ENCODE data around the gene ADAMTS3.

The ADAMTS3 gene

DNA sequence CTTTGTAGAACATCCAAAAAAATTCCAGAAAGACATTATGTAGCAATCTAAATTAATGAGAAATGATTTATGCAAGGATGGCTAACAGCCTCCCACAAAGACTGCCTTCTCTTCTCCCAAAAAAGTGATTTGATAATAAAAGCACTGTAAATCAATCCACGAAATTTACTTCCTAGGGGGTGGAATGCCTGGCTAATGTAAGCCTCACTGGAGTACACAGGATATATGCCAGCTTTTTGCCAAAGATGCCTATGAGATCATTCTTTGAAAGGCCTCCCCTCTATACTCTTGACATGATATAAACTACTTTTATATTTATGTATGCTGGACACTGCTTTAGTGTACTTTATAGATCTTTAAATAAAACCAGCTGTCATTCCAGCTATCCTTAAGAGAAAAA is 211.1 kb downstream of the ADAMTS3 start:
- no peak for DNase-seq (ENCODE audit: extremely low read depth in 1 of 2, low read depth in 1 of 2)

DNA sequence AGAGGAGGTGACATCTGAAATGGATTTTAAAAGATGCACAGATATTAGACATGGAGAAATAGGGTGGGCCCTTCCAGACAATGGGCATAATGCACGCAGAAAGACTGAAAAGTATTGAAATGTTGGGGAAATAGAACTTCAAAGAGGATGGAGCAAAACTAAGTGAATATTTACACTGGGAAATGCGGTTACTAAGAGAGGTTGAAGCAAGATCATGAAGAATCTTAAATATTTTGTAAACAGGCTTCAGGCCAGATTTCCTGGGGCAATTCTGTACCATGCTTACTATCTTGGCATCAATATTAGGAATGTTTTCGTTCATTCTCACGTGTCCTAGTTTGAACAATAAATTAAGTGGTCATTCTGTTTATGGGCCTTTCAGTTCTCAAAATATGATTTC is 216.3 kb downstream of the ADAMTS3 start:
- no peak for DNase-seq (ENCODE audit: extremely low read depth in 1 of 2, low read depth in 1 of 2)

GRCh38 chr4:72351521-72351920 is 217.5 kb downstream of the ADAMTS3 start:
- DNase-seq (ENCODE audit: extremely low read depth in 1 of 2, low read depth in 1 of 2): no peak

DNA sequence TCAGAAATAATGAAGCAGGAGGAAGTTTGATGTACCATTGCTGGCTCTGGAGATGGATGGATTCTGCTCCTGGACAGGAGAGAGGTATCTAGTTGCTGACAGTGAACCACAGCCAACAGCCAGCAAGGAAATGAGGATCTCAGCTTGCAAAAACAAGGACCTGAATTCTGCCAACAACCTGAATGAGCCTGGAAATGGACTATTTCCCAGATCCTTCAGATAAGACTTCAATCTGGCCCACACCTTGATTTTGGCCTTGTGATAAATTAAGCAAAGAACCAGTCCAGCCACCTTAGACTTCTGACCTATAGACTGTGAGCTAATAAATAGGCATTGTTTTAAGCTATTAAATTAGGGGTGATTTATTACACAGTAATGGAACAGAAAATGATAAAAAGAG is 220.3 kb downstream of the ADAMTS3 start:
- DNase-seq (ENCODE audit: extremely low read depth in 1 of 2, low read depth in 1 of 2): no peak

DNA sequence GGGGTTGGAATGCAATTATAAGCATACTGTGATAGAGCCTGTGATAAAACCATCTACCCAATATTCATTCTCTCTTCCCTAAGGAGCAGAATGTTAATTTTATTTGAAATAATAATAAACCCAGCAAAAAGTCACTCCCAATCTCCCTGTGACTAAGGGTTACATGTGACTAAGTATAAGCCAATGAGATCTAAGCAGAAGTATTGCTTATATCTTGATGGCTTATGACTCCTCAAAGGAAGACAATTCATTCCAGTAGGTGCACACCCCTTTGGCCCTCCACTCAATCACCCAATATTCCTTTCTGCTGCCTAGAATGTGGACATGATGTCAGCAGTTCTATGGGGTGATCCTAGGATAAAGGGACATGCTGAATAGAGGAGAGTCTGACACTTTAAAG is 224.6 kb downstream of the ADAMTS3 start:
- DNase-seq (ENCODE audit: extremely low read depth in 1 of 2, low read depth in 1 of 2): no peak

- no peak for DNase-seq (ENCODE audit: extremely low read depth in 1 of 2, low read depth in 1 of 2)
These were observed 227.6 kb downstream of the ADAMTS3 start for GRCh38 chr4:72341432-72341820.

- DNase-seq (ENCODE audit: extremely low read depth in 1 of 2, low read depth in 1 of 2): no peak
These were observed 228.1 kb downstream of the ADAMTS3 start for GRCh38 chr4:72340803-72341431.

DNA sequence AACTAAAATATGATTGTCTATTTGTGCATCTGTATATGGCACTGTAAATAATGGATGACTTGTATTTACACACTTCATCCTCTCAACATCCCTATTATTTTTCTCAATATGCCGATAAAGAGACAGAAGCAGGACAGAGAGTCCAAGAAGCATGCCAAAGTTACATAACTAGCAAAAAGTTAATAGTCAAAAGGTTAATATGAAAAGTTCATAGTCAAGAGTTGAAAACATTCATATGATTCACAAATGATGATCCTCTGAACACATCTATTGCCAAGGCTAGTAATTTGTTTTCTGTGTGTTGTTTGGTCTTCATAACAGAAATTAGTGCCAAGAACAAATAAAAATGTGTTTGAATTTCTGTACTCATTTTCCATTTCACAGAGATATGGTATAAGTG is 231.0 kb downstream of the ADAMTS3 start:
- DNase-seq (ENCODE audit: extremely low read depth in 1 of 2, low read depth in 1 of 2): no peak

- DNase-seq (ENCODE audit: extremely low read depth in 1 of 2, low read depth in 1 of 2): no peak
These were observed 238.6 kb downstream of the ADAMTS3 start for GRCh38 chr4:72330381-72330780.

GRCh38 chr4:72326692-72327632 is 242.1 kb downstream of the ADAMTS3 start:
- DNase-seq (ENCODE audit: extremely low read depth in 1 of 2, low read depth in 1 of 2): no peak

DNA sequence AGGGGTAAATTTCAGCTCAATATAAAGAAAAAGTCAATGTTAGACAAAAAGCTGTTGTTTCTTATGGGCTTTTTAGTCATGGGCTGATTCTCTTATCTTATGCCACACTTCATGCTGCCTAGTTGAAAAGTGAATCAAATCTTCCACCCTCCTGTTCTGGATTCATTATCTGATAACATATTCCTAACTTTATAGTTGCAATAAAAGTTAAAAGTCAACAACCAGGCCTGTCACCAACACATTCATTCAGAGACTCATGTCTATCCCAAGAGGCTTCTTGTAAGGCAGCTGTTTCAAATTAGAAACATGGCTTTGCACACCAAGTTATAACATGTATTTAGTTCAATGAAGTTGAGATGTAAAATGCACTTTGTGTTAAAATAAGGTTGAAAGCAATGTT is 243.8 kb downstream of the ADAMTS3 start:
- no peak for DNase-seq (ENCODE audit: extremely low read depth in 1 of 2, low read depth in 1 of 2)

DNA sequence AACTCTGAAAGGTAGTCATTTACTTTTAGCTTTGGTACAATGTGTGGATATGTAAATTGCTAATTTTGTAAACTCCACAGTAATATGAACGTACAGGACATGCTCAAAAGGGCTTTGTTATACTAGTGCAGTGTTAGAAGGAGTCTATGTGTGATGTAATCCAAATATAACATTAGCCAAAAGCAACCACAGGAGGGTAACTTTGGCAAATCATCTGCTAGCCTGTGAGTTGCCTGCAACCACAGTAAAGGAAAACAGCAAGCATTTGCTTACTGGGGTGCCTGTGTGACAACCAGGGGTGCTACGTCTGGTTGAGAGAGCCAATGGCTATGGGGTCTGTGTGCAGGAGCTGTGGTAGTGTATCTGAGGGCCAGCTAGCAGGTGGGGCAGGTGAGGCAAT is 245.8 kb downstream of the ADAMTS3 start:
- DNase-seq (ENCODE audit: extremely low read depth in 1 of 2, low read depth in 1 of 2): no peak

DNA sequence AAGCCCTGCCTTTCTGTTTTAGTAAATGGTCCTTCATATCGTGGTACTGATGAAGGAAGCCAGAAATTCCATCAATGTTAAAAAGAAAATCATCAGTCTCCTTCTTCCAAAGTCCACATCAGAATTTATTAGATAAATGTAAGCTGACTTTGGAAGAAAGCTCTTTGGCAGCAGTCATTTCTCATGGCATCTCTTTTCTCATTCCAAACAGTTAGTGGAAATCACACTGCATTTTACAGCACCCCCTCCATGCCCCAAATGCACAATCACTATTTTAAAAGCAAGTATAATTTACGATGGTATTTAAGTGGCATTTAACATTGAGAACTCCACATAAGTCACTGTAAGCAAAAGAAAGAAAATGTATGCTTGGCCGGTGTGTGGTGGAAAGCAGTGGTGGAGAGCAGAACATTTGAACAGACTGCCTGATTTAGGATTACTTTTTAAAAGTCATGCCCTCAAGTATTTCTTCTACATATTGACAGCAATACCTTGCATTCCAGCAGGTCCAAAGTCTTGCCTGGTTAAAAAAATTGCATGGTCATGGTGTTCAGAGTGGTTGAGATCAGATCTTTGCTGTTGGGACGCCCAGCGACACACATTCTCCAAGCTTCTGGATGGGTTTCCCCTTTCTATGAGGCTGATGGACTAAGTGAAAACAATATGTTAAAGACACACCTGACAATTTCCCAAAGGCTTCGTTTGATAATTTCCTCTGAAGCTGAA is 248.6 kb downstream of the ADAMTS3 start:
- no peak for DNase-seq (ENCODE audit: extremely low read depth in 1 of 2, low read depth in 1 of 2)

GRCh38 chr4:72319601-72320021 is 249.4 kb downstream of the ADAMTS3 start:
- DNase-seq (ENCODE audit: extremely low read depth in 1 of 2, low read depth in 1 of 2): no peak

GRCh38 chr4:72318421-72319170 is 250.4 kb downstream of the ADAMTS3 start:
- DNase-seq (ENCODE audit: extremely low read depth in 1 of 2, low read depth in 1 of 2): no peak

DNA sequence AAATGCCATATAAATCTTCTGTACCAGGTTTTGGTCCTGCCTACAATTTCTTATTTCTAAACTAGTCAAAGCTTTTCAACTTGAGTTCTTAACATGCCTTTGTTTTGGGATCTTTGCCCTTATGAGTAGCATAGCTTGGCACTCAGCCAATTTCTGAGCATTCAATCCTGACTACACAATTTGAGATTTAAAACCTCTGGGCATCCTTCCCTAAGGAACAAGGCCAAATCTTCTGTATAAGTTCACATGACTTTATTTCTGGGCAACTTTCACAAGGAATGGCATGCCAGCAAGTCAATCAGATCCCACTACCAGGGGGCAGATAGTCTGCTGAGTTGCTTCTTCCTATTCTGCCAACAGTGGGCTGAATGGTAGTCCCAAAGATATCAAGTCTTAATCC is 254.2 kb downstream of the ADAMTS3 start:
- DNase-seq (ENCODE audit: extremely low read depth in 1 of 2, low read depth in 1 of 2): no peak

DNA sequence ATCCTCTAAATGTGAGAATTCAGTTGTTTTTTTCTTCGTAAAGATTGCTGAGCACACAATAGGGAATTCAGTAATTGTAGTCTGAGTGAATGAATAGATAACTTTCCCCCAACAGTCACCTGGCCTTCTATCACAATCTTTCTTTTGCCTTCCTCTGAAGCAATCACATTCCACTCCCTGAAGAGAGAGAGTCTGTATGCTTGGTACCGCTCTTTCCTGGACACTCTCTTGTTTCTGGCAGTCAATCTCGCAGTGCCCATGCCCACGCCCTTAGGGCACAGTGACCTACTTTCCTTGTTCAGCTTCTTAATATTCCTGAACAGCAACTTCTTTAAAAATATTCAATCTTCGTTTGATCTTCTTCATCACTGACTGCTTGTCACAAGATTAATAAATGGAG is 255.9 kb downstream of the ADAMTS3 start:
- no peak for DNase-seq (ENCODE audit: extremely low read depth in 1 of 2, low read depth in 1 of 2)

- no peak for DNase-seq (ENCODE audit: extremely low read depth in 1 of 2, low read depth in 1 of 2)
These were observed 256.9 kb downstream of the ADAMTS3 start for GRCh38 chr4:72312032-72312650.

DNA sequence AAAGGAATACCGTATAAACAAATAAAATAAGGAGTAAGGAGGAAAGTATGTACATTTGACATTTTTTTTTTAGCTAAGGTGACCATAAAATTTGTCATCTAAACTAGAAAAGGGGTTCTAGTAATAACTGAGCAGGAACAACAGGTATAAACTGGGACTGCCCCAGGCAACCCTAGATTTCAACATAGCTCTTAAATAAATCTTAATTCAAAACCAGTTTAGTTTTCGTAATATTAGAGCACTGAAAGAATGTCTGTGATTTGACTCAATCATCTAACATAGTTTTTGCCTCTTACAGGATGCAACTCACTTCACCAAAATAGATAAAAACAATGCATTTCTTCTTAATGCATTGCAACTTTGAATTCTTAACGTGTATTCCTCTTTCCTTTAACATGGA is 257.7 kb downstream of the ADAMTS3 start:
- no peak for DNase-seq (ENCODE audit: extremely low read depth in 1 of 2, low read depth in 1 of 2)

DNA sequence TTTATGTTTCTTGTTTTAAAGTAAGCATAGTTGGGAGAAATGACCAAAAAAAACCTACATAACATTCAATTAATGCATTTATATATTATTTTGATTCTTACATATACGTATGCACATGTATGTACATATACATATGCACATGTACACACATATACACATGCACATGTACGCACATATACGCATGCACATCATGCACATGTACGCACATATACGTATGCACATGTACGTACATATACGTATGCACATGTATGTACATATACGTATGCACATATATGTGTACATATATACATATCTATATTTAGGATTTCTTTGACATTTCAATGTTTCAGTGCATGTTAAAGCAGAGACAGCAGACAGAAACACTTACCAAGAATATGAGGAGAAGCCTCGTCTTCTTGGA is 263.4 kb downstream of the ADAMTS3 start:
- DNase-seq (ENCODE audit: extremely low read depth in 1 of 2, low read depth in 1 of 2): no peak

DNA sequence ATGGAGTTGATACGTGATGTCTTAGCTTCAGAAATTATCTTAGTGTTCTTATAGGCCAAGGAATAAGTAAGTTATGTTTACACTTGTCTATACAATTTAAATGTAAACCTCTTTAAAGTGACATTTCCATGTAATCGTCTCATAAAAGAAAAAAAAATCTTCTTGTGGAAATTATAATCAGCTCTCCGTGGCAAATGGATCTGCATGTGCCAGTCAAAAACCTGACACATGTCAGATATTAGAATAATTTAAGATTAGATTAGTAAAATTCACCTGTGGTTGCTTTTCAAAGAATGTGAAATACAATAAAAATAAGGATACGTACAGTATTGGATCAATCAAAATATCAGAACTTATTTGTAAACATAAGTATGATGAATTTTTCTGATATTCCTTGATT is 263.9 kb downstream of the ADAMTS3 start:
- DNase-seq (ENCODE audit: extremely low read depth in 1 of 2, low read depth in 1 of 2): no peak
